SK-N-SH treated with all-trans-retinoic acid at 6 μM for 48 hours (cell line): ENCODE results near the gene PRORP.

ENCODE experiments used
- ATAC-seq: fragments of 200-7000 bp; cut with Tn5 transposase; 3 replicates; pipeline ENCODE4 v1.9.1; 2020; ENCODE audit warnings: mild to moderate bottlenecking, moderate library complexity
- ARNTL ChIP-seq: fragments of 450-650 bp; formaldehyde crosslinking; IDR thresholded peaks from 2 replicates; pipeline ENCODE4 v1.5.0; 2020; ENCODE audit warnings: low read depth, mild to moderate bottlenecking, moderate library complexity, borderline replicate concordance
- BACH2 ChIP-seq: fragments of 250-450 bp; sonication (Bioruptor Pico); IDR thresholded peaks from 2 replicates; pipeline ENCODE4 v1.9.0; 2021; ENCODE audit warnings: mild to moderate bottlenecking, borderline replicate concordance
- CSDC2 ChIP-seq: fragments of 250-450 bp; sonication (Bioruptor Pico); IDR thresholded peaks from 2 replicates; pipeline ENCODE4 v1.5.0; 2020; ENCODE audit warnings: mild to moderate bottlenecking, moderate library complexity
- ESRRG ChIP-seq: fragments of 250-450 bp; sonication (Bioruptor Pico); IDR thresholded peaks from 2 replicates; pipeline ENCODE4 v1.6.1; 2021; ENCODE audit warnings: mild to moderate bottlenecking
- GLIS3 ChIP-seq: fragments of 250-450 bp; sonication (Bioruptor Pico); IDR thresholded peaks from 2 replicates; pipeline ENCODE4 v1.5.0; 2020; ENCODE audit warnings: mild to moderate bottlenecking, moderate library complexity
- ISL1 ChIP-seq: fragments of 250-450 bp; sonication (Bioruptor Pico); IDR thresholded peaks from 2 replicates; pipeline ENCODE4 v2.1.2; 2022; ENCODE audit warnings: mild to moderate bottlenecking, moderate library complexity
- OSR1 ChIP-seq: fragments of 250-450 bp; sonication (Bioruptor Pico); IDR thresholded peaks from 2 replicates; pipeline ENCODE4 v1.8.0; 2022; ENCODE audit warnings: moderate library complexity, mild to moderate bottlenecking, inconsistent platforms
- PPARA ChIP-seq: fragments of 250-450 bp; sonication (Bioruptor Pico); IDR thresholded peaks from 2 replicates; pipeline ENCODE4 v1.5.0; 2020; ENCODE audit warnings: mild to moderate bottlenecking, borderline replicate concordance
- RARB ChIP-seq: fragments of 250-450 bp; sonication (Bioruptor Pico); IDR thresholded peaks from 2 replicates; pipeline ENCODE4 v1.8.0; 2021; ENCODE audit warnings: mild to moderate bottlenecking, moderate library complexity
- SNAI2 ChIP-seq: fragments of 250-450 bp; sonication (Bioruptor Pico); IDR thresholded peaks from 2 replicates; pipeline ENCODE4 v1.5.0; 2020; ENCODE audit warnings: mild to moderate bottlenecking, moderate library complexity
- TCF4 ChIP-seq: fragments of 250-450 bp; sonication (Bioruptor Pico); IDR thresholded peaks from 2 replicates; pipeline ENCODE4 v1.8.0; 2021; ENCODE audit warnings: mild to moderate bottlenecking, moderate library complexity, borderline replicate concordance
- TOX ChIP-seq: fragments of 250-450 bp; sonication (Bioruptor Pico); IDR thresholded peaks from 2 replicates; pipeline ENCODE4 v1.8.0; 2021; ENCODE audit warnings: mild to moderate bottlenecking, moderate library complexity, borderline replicate concordance
- ZC3H10 ChIP-seq: fragments of 250-450 bp; sonication (Bioruptor Pico); IDR thresholded peaks from 2 replicates; pipeline ENCODE4 v1.5.1; 2021; ENCODE audit warnings: mild to moderate bottlenecking, moderate library complexity
- ZFP3 ChIP-seq: fragments of 250-450 bp; sonication (Bioruptor Pico); IDR thresholded peaks from 2 replicates; pipeline ENCODE4 v1.5.0; 2020; ENCODE audit warnings: mild to moderate bottlenecking, moderate library complexity
- ZFP30 ChIP-seq: fragments of 450-650 bp; formaldehyde crosslinking; IDR thresholded peaks from 2 replicates; pipeline ENCODE4 v1.5.0; 2022; ENCODE audit warnings: mild to moderate bottlenecking, moderate library complexity
- ZNF565 ChIP-seq: fragments of 450-650 bp; formaldehyde crosslinking; conservative IDR thresholded peaks from 2 replicates; pipeline ENCODE4 v1.5.0; 2020; ENCODE audit warnings: low read depth, mild to moderate bottlenecking, moderate library complexity
- ZNF70 ChIP-seq: fragments of 450-650 bp; formaldehyde crosslinking; IDR thresholded peaks from 2 replicates; pipeline ENCODE4 v1.5.0; 2020; ENCODE audit warnings: mild to moderate bottlenecking, moderate library complexity
- ZNF8 ChIP-seq: fragments of 450-650 bp; formaldehyde crosslinking; IDR thresholded peaks from 2 replicates; pipeline ENCODE4 v1.5.0; 2020; ENCODE audit warnings: mild to moderate bottlenecking, moderate library complexity
- TF ChIP-seq, protein P1 (sequence below): fragments of 250-450 bp; sonication (Bioruptor Pico); IDR thresholded peaks from 2 replicates; pipeline ENCODE4 v1.5.0; 2020; ENCODE audit warnings: mild to moderate bottlenecking, moderate library complexity
- TF ChIP-seq, protein P2 (sequence below): fragments of 250-450 bp; sonication (Bioruptor Pico); IDR thresholded peaks from 2 replicates; pipeline ENCODE4 v1.8.0; 2021; ENCODE audit warnings: low read depth, mild to moderate bottlenecking, moderate library complexity, borderline replicate concordance
- TF ChIP-seq, protein P3 (sequence below): fragments of 250-450 bp; sonication (Bioruptor Pico); IDR thresholded peaks from 2 replicates; pipeline ENCODE4 v1.5.1; 2021; ENCODE audit warnings: mild to moderate bottlenecking, moderate library complexity
- TF ChIP-seq, protein P4 (sequence below): fragments of 250-450 bp; sonication (Bioruptor Pico); IDR thresholded peaks from 2 replicates; pipeline ENCODE4 v1.8.0; 2020; ENCODE audit warnings: mild to moderate bottlenecking, moderate library complexity, borderline replicate concordance

The PRORP gene

DNA sequence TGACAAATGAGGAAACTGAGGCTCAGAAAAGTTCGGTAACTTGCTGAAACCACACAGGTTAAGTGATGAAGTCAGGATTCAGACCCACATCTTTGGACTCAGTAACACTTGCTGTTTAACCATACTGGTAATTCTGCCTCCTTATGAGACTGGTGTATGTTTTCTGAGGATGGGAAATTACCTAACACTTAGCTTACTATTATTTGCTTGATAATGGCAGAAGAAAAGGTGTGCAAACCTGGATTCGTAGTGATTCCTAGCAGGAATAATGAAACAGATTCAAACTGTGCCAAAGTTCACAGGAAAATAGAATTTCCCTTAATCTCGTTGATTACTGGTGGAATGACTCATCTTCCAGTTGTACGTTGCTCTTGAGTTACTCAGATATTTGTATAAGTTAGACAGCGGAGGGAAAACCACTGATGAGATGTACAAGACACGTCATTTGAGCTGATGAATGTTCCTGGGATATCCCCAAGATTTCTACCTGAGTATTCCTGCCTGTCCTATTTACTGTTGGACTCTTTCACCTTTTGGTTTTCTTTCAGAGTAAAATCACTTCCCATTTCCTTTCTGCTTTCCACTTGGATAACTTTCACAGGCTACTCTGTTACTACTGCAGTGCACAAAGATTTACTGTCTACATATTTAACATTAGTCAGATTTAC, 37.5 kb downstream of the PRORP start:
- peak; percentile 92 for ATAC-seq
- no peak for TF ChIP-seq ZNF565 (CRISPR knock-in tag)
- no peak for TF ChIP-seq ESRRG
- TF ChIP-seq, protein P1, sequence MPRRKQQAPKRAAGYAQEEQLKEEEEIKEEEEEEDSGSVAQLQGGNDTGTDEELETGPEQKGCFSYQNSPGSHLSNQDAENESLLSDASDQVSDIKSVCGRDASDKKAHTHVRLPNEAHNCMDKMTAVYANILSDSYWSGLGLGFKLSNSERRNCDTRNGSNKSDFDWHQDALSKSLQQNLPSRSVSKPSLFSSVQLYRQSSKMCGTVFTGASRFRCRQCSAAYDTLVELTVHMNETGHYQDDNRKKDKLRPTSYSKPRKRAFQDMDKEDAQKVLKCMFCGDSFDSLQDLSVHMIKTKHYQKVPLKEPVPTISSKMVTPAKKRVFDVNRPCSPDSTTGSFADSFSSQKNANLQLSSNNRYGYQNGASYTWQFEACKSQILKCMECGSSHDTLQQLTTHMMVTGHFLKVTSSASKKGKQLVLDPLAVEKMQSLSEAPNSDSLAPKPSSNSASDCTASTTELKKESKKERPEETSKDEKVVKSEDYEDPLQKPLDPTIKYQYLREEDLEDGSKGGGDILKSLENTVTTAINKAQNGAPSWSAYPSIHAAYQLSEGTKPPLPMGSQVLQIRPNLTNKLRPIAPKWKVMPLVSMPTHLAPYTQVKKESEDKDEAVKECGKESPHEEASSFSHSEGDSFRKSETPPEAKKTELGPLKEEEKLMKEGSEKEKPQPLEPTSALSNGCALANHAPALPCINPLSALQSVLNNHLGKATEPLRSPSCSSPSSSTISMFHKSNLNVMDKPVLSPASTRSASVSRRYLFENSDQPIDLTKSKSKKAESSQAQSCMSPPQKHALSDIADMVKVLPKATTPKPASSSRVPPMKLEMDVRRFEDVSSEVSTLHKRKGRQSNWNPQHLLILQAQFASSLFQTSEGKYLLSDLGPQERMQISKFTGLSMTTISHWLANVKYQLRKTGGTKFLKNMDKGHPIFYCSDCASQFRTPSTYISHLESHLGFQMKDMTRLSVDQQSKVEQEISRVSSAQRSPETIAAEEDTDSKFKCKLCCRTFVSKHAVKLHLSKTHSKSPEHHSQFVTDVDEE (CRISPR knock-in tag) = no peak
- TF ChIP-seq ISL1 (CRISPR knock-in tag) = 0 out of 2 replicates have a peak, but pooled peaks have one; percentile 5
- no peak for TF ChIP-seq BACH2 (CRISPR knock-in tag)
- TF ChIP-seq ZNF70 (CRISPR knock-in tag) = no peak

DNA sequence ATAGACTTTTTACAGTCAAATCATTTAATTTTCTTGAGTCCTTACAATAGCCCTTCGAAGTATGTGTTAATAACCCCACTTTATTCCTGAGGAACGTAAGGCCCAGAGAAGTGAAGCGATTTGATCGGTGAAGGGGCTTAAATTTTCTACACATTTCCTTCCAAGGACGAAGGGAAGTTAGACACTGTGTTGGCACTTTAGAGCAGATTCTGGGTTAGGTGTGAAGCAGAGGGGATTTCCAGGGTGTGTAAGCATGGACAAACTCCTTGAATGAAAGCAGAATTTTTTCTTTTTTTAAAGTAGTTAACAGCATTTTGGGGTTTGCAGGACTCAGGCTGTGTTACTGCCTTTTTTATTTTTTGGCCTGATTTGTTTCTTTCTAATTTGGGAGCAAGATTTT, 38.9 kb downstream of the PRORP start:
- TF ChIP-seq ISL1 (CRISPR knock-in tag) = no peak

DNA sequence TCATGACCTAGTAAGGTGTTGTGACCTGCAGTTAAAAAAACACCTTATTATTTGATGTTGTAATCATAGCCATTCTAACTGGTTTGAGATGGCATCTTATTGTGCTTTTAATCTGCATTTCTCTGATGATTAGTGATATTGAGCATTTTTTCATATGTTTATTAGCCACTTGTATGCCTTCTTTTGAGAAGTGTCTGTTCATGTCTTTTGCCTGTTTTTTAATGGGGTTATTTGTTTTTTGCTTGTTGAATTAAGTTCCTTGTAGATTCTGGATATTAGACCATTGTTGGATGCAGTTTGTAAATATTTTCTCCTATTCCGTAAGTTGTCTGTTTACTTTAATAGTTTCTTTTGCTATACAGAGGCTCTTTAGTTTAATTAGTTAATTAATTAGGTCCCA, 41.0 kb downstream of the PRORP start:
- no peak for TF ChIP-seq BACH2 (CRISPR knock-in tag)
- no peak for TF ChIP-seq ZFP30 (CRISPR knock-in tag)
- TF ChIP-seq ZFP3 (CRISPR knock-in tag) = no peak
- TF ChIP-seq GLIS3 = no peak
- TF ChIP-seq CSDC2 (CRISPR knock-in tag) = no peak
- TF ChIP-seq, protein P2, sequence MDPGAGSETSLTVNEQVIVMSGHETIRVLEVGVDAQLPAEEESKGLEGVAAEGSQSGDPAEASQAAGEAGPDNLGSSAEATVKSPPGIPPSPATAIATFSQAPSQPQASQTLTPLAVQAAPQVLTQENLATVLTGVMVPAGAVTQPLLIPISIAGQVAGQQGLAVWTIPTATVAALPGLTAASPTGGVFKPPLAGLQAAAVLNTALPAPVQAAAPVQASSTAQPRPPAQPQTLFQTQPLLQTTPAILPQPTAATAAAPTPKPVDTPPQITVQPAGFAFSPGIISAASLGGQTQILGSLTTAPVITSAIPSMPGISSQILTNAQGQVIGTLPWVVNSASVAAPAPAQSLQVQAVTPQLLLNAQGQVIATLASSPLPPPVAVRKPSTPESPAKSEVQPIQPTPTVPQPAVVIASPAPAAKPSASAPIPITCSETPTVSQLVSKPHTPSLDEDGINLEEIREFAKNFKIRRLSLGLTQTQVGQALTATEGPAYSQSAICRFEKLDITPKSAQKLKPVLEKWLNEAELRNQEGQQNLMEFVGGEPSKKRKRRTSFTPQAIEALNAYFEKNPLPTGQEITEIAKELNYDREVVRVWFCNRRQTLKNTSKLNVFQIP (CRISPR knock-in tag) = no peak
- TF ChIP-seq, protein P3, sequence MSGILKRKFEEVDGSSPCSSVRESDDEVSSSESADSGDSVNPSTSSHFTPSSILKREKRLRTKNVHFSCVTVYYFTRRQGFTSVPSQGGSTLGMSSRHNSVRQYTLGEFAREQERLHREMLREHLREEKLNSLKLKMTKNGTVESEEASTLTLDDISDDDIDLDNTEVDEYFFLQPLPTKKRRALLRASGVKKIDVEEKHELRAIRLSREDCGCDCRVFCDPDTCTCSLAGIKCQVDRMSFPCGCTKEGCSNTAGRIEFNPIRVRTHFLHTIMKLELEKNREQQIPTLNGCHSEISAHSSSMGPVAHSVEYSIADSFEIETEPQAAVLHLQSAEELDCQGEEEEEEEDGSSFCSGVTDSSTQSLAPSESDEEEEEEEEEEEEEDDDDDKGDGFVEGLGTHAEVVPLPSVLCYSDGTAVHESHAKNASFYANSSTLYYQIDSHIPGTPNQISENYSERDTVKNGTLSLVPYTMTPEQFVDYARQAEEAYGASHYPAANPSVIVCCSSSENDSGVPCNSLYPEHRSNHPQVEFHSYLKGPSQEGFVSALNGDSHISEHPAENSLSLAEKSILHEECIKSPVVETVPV (CRISPR knock-in tag) = no peak
- no peak for TF ChIP-seq ZNF565 (CRISPR knock-in tag)
- no peak for TF ChIP-seq ISL1 (CRISPR knock-in tag)
- no peak for TF ChIP-seq RARB (CRISPR knock-in tag)
- no peak for TF ChIP-seq ESRRG
- TF ChIP-seq, protein P4, sequence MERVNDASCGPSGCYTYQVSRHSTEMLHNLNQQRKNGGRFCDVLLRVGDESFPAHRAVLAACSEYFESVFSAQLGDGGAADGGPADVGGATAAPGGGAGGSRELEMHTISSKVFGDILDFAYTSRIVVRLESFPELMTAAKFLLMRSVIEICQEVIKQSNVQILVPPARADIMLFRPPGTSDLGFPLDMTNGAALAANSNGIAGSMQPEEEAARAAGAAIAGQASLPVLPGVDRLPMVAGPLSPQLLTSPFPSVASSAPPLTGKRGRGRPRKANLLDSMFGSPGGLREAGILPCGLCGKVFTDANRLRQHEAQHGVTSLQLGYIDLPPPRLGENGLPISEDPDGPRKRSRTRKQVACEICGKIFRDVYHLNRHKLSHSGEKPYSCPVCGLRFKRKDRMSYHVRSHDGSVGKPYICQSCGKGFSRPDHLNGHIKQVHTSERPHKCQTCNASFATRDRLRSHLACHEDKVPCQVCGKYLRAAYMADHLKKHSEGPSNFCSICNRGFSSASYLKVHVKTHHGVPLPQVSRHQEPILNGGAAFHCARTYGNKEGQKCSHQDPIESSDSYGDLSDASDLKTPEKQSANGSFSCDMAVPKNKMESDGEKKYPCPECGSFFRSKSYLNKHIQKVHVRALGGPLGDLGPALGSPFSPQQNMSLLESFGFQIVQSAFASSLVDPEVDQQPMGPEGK (CRISPR knock-in tag) = no peak
- TF ChIP-seq ZC3H10 = no peak
- no peak for TF ChIP-seq SNAI2
- no peak for TF ChIP-seq TCF4 (CRISPR knock-in tag)
- TF ChIP-seq TOX (CRISPR knock-in tag) = no peak
- TF ChIP-seq ARNTL (CRISPR knock-in tag) = no peak
- TF ChIP-seq PPARA (CRISPR knock-in tag) = no peak
- no peak for TF ChIP-seq OSR1 (CRISPR knock-in tag)
- TF ChIP-seq ZNF8 (CRISPR knock-in tag) = no peak
- ATAC-seq = no peak

More for the DNA sequence above, 38.9 kb downstream of the PRORP start:
- no peak for ATAC-seq

DNA sequence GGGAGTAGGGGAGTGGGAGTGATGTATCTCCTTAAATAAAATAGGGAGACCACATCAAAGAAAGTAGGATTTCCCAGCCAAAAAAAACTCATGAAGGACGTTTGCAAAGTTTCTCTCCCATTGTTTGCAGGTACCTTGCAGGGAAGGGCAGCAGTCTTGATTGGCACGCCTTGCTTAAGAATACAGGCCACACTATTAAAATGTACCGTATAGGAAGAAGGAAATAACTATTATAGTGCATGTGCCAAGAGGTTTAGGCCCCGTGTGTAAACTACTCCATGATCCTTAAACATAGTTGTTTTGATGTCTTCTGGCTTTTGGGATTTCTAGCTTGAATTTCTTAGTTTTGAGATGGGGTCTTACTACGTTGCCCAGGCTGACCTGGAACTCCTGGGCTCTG, 42.5 kb downstream of the PRORP start:
- ATAC-seq = no peak
- TF ChIP-seq ZNF8 (CRISPR knock-in tag) = no peak
- TF ChIP-seq ZNF70 (CRISPR knock-in tag) = no peak
- TF ChIP-seq OSR1 (CRISPR knock-in tag) = no peak
- no peak for TF ChIP-seq GLIS3
- no peak for TF ChIP-seq ZC3H10
- no peak for TF ChIP-seq RARB (CRISPR knock-in tag)
- TF ChIP-seq CSDC2 (CRISPR knock-in tag) = no peak
- TF ChIP-seq SNAI2 = no peak
- no peak for TF ChIP-seq ESRRG
- no peak for TF ChIP-seq TCF4 (CRISPR knock-in tag)
- TF ChIP-seq, protein P1 (CRISPR knock-in tag) = no peak
- no peak for TF ChIP-seq ZFP3 (CRISPR knock-in tag)
- no peak for TF ChIP-seq ARNTL (CRISPR knock-in tag)
